HEK293 (cell line): Measurements from ENCODE around the gene CELSR1.

Experiments
- CTCF ChIA-PET: fragments of 350-600 bp; formaldehyde crosslinking; extraction: SDS; loops from one replicate; lab custom pipeline; 2021; ENCODE audit warnings: antibody characterized with exemption; lab: Yijun Ruan, JAX
- POLR2A ChIA-PET: fragments of 300-600 bp; formaldehyde crosslinking; extraction: SDS; loops from one replicate; lab custom pipeline; 2020; ENCODE audit warnings: antibody characterized with exemption, inconsistent platforms; lab: Yijun Ruan, JAX
- H3K27ac ChIP-seq: fragments of 200-500 bp; sonication (Bioruptor generic); 2 replicates; pipeline ENCODE4 v1.5.1; 2014; ENCODE audit warnings: low read depth, low read length, control low read depth, inconsistent platforms; ENCODE audit errors: extremely low read depth
- H3K36me3 ChIP-seq, 2 experiments: fragments of 200-500 bp in 1 of 2; sonication (Bioruptor generic) in 1 of 2; 1 replicate in 1 of 2; 2 replicates in 1 of 2; pipeline ENCODE4 v1.5.1; 2014 to 2017; ENCODE audit warnings: inconsistent platforms in 2 of 2, low read length in 2 of 2; ENCODE audit not compliant: control insufficient read depth in 2 of 2, insufficient read depth in 1 of 2
- H3K4me1 ChIP-seq: fragments of 200-500 bp; sonication (Bioruptor generic); 2 replicates; pipeline ENCODE4 v1.5.1; 2014; ENCODE audit warnings: mild to moderate bottlenecking, low read length, inconsistent platforms; ENCODE audit not compliant: control insufficient read depth, insufficient read depth
- H3K4me3 ChIP-seq: 2 replicates; pipeline ENCODE4 v1.5.1; 2011; ENCODE audit warnings: low read depth, mild to moderate bottlenecking, control low read depth, low read length, moderate library complexity
- H3K9me3 ChIP-seq: fragments of 200-500 bp; sonication (Bioruptor generic); 2 replicates; pipeline ENCODE4 v1.5.1; 2014; ENCODE audit warnings: low read depth, low read length, inconsistent platforms; ENCODE audit not compliant: control insufficient read depth, insufficient read depth
- HOXD13 ChIP-seq: sonication (generic); formaldehyde crosslinking; IDR thresholded peaks from 2 replicates; pipeline ENCODE4 v1.8.0; 2022; ENCODE audit warnings: missing genetic modification reagents, borderline replicate concordance
- IKZF3 ChIP-seq: fragments of 450-650 bp; IDR thresholded peaks from 2 replicates; pipeline ENCODE4 v1.5.0; 2018; ENCODE audit warnings: missing biosample characterization, mild to moderate bottlenecking, missing genetic modification characterization, moderate library complexity
- OVOL3 ChIP-seq: fragments of 450-650 bp; formaldehyde crosslinking; IDR thresholded peaks from 2 replicates; pipeline ENCODE4 v1.5.1; 2016; ENCODE audit warnings: missing biosample characterization, missing genetic modification characterization
- PRDM2 ChIP-seq: fragments of 450-650 bp; formaldehyde crosslinking; IDR thresholded peaks from 2 replicates; pipeline ENCODE4 v1.5.1; 2016; ENCODE audit warnings: missing biosample characterization, missing genetic modification characterization, borderline replicate concordance
- REPIN1 ChIP-seq: fragments of 450-650 bp; formaldehyde crosslinking; IDR thresholded peaks from 2 replicates; pipeline ENCODE4 v1.5.1; 2017; ENCODE audit warnings: missing biosample characterization, missing genetic modification characterization, low read depth
- TSHZ1 ChIP-seq: fragments of 450-650 bp; formaldehyde crosslinking; IDR thresholded peaks from 2 replicates; pipeline ENCODE4 v1.5.1; 2016; ENCODE audit warnings: missing biosample characterization, missing genetic modification characterization, borderline replicate concordance
- ZBTB7A ChIP-seq: fragments of 450-650 bp; formaldehyde crosslinking; IDR thresholded peaks from 2 replicates; pipeline ENCODE4 v1.5.1; 2016; ENCODE audit warnings: low read depth, missing biosample characterization, missing genetic modification characterization
- ZFP69B ChIP-seq: fragments of 450-650 bp; formaldehyde crosslinking; IDR thresholded peaks from 2 replicates; pipeline ENCODE4 v1.5.1; 2016; ENCODE audit warnings: missing biosample characterization, missing genetic modification characterization
- ZNF18 ChIP-seq: fragments of 450-650 bp; formaldehyde crosslinking; IDR thresholded peaks from 2 replicates; pipeline ENCODE4 v1.5.1; 2016; ENCODE audit warnings: missing biosample characterization, missing genetic modification characterization
- ZNF280D ChIP-seq: fragments of 450-650 bp; formaldehyde crosslinking; IDR thresholded peaks from 2 replicates; pipeline ENCODE4 v1.5.1; 2016; ENCODE audit warnings: missing biosample characterization, missing genetic modification characterization
- ZNF362 ChIP-seq: fragments of 450-650 bp; formaldehyde crosslinking; IDR thresholded peaks from 2 replicates; pipeline ENCODE4 v1.5.1; 2016; ENCODE audit warnings: missing biosample characterization, missing genetic modification characterization
- ZNF404 ChIP-seq: fragments of 450-650 bp; formaldehyde crosslinking; IDR thresholded peaks from 2 replicates; pipeline ENCODE4 v1.5.1; 2017; ENCODE audit warnings: missing biosample characterization, missing genetic modification characterization
- ZNF423 ChIP-seq: fragments of 450-650 bp; formaldehyde crosslinking; IDR thresholded peaks from 2 replicates; pipeline ENCODE4 v1.5.1; 2016; ENCODE audit warnings: missing biosample characterization, missing genetic modification characterization
- ZNF501 ChIP-seq: fragments of 450-650 bp; formaldehyde crosslinking; IDR thresholded peaks from 2 replicates; pipeline ENCODE4 v1.5.1; 2016; ENCODE audit warnings: missing biosample characterization, missing genetic modification characterization
- ZNF600 ChIP-seq: fragments of 450-650 bp; formaldehyde crosslinking; IDR thresholded peaks from 2 replicates; pipeline ENCODE4 v1.5.1; 2016; ENCODE audit warnings: missing biosample characterization, missing genetic modification characterization
- ZNF707 ChIP-seq: fragments of 450-650 bp; formaldehyde crosslinking; IDR thresholded peaks from 2 replicates; pipeline ENCODE4 v1.5.1; 2016; ENCODE audit warnings: missing biosample characterization, missing genetic modification characterization
- ZNF777 ChIP-seq: fragments of 450-650 bp; formaldehyde crosslinking; IDR thresholded peaks from 2 replicates; pipeline ENCODE4 v1.5.1; 2017; ENCODE audit warnings: missing biosample characterization, missing genetic modification characterization, borderline replicate concordance
- ZSCAN18 ChIP-seq: fragments of 450-650 bp; formaldehyde crosslinking; IDR thresholded peaks from 2 replicates; pipeline ENCODE4 v1.5.1; 2016; ENCODE audit warnings: missing biosample characterization, missing genetic modification characterization
- ZXDB ChIP-seq: fragments of 450-650 bp; formaldehyde crosslinking; IDR thresholded peaks from 2 replicates; pipeline ENCODE4 v1.5.1; 2016; ENCODE audit warnings: missing biosample characterization, missing genetic modification characterization

The CELSR1 gene

GRCh38 chr22:46388647-46389046, 148.8 kb downstream of the CELSR1 start:
- H3K9me3 ChIP-seq, result no peaks in the 10 kb centered on the region
- peaks cover 3 to 13% of the 10 kb centered on the region in 2 experiments; a peak in 2 of 3 replicates for H3K36me3 ChIP-seq
- ChIA-PET CTCF (no interaction called here), POLR2A (no interaction called here)
- no peak overlapping the region for H3K27ac ChIP-seq
- TF ChIP-seq ZNF423 (tag by site-specific recombination), result no peak
- no peak for TF ChIP-seq ZSCAN18 (tag by site-specific recombination)
- TF ChIP-seq ZBTB7A, result no peak
- no peak for TF ChIP-seq ZFP69B (tag by site-specific recombination)
- TF ChIP-seq ZNF600 (tag by site-specific recombination), result no peak
- no peak for TF ChIP-seq ZNF404 (tag by site-specific recombination)
- no peak for TF ChIP-seq ZNF362 (tag by site-specific recombination)
- no peak for TF ChIP-seq ZNF18 (tag by site-specific recombination)
- TF ChIP-seq OVOL3 (tag by site-specific recombination), result no peak
- TF ChIP-seq ZNF707 (tag by site-specific recombination), result no peak
- TF ChIP-seq REPIN1 (tag by site-specific recombination), result no peak
- no peak for TF ChIP-seq PRDM2 (tag by site-specific recombination)
- TF ChIP-seq HOXD13, result no peak
- TF ChIP-seq, all 188 proteins: peak for 0
- no peak overlapping the region for H3K4me3 ChIP-seq
- H3K4me1 ChIP-seq, result no peaks in the 10 kb centered on the region

GRCh38 chr22:46387748-46388147, 149.7 kb downstream of the CELSR1 start:
- Histone ChIP-seq H3K4me3 (no peak overlapping the region), H3K4me1 (no peaks in the 10 kb centered on the region), H3K36me3 (peaks cover 3 to 8% of the 10 kb centered on the region in 2 experiments; a peak in 2 of 3 replicates), H3K9me3 (no peaks in the 10 kb centered on the region), H3K27ac (no peak overlapping the region)
- CTCF ChIA-PET, result interaction anchor here (1.0 kb wide), 1 partner anchor 20 kb away, joined by 3 read pairs; no protein-coding TSS in a partner anchor
- POLR2A ChIA-PET, result no interaction called here
- TF ChIP-seq TSHZ1 (tag by site-specific recombination) (no peak), ZNF280D (tag by site-specific recombination) (no peak), ZNF501 (no peak), IKZF3 (no peak), ZNF777 (tag by site-specific recombination) (no peak), ZXDB (no peak)
